ENCODE results near the gene CAMSAP1. TPM values are rescaled to one million over a fixed set of nuclear protein-coding genes. Genes with fewer than 3 reads are reported as not detected.

Gene CAMSAP1
- total and polyA plus RNA-seq, 2 donors (not counting 1 experiment from before 2014, with no cell fraction given): 5.0 to 18.8 TPM

- Histone ChIP-seq H3K9me3 (ENCODE audit: control insufficient read depth, insufficient read depth, low read depth, low read length) (no peaks in the 10 kb centered on the region), H3K27ac (ENCODE audit: insufficient read depth, low read length) (no peak overlapping the region)
Observed at GRCh38 chr9:135768516-135769218, 138.7 kb downstream of the CAMSAP1 start.

GRCh38 chr9:135766707-135767106 is 140.6 kb downstream of the CAMSAP1 start:
- no peak for DNase-seq (ENCODE audit: low read depth in 2 of 2)
- Histone ChIP-seq H4K20me1 (ENCODE audit: control insufficient read depth, extremely low read depth, insufficient read depth, low read length) (no peaks in the 10 kb centered on the region), H3K79me2 (ENCODE audit: control insufficient read depth, insufficient read depth, low read length) (no peaks in the 10 kb centered on the region), H3K4me2 (ENCODE audit: extremely low read depth, insufficient read depth, low read length) (no peak overlapping the region), H3K9ac (ENCODE audit: insufficient read depth, low read length) (no peak overlapping the region), H3K27ac (ENCODE audit: insufficient read depth, low read length) (no peak overlapping the region), H3K4me3 (replicated peaks in 1 of 4; ENCODE audit: control extremely low read depth in 1 of 4, insufficient read depth in 1 of 4, low read depth in 3 of 4, low read length in 4 of 4) (no peak overlapping the region), H3K4me1 (ENCODE audit: control insufficient read depth, extremely low read depth, insufficient read depth, low read length) (no peaks in the 10 kb centered on the region), H3K9me3 (ENCODE audit: control insufficient read depth, insufficient read depth, low read depth, low read length) (no peaks in the 10 kb centered on the region), H2AFZ (ENCODE audit: low read length) (no peak overlapping the region), H3K36me3 (ENCODE audit: control insufficient read depth, insufficient read depth, low read length) (no peaks in the 10 kb centered on the region), H3K27me3 (ENCODE audit: control insufficient read depth, insufficient read depth, low read length) (no peaks in the 10 kb centered on the region)
- TF ChIP-seq EZH2 (IDR thresholded peaks at IDR 0.05; ENCODE audit: low read length, missing control alignments): no peak
- no peak for TF ChIP-seq CTCF (conservative IDR thresholded peaks at IDR 0.05 in 1 of 2, IDR thresholded peaks at IDR 0.05 in 1 of 2; ENCODE audit: low read depth in 1 of 2, low read length in 2 of 2)

More at GRCh38 chr9:135768516-135769218, 138.7 kb downstream of the CAMSAP1 start:
- Histone ChIP-seq H3K36me3 (ENCODE audit: control insufficient read depth, insufficient read depth, low read length) (no peaks in the 10 kb centered on the region), H3K4me3 (replicated peaks in 1 of 4; ENCODE audit: control extremely low read depth in 1 of 4, insufficient read depth in 1 of 4, low read depth in 3 of 4, low read length in 4 of 4) (no peak overlapping the region), H3K79me2 (ENCODE audit: control insufficient read depth, insufficient read depth, low read length) (no peaks in the 10 kb centered on the region), H3K9ac (ENCODE audit: insufficient read depth, low read length) (no peak overlapping the region), H3K4me2 (ENCODE audit: extremely low read depth, insufficient read depth, low read length) (no peak overlapping the region), H3K27me3 (ENCODE audit: control insufficient read depth, insufficient read depth, low read length) (no peaks in the 10 kb centered on the region), H4K20me1 (ENCODE audit: control insufficient read depth, extremely low read depth, insufficient read depth, low read length) (no peaks in the 10 kb centered on the region), H3K4me1 (ENCODE audit: control insufficient read depth, extremely low read depth, insufficient read depth, low read length) (no peaks in the 10 kb centered on the region), H2AFZ (ENCODE audit: low read length) (no peak overlapping the region)
- no peak for DNase-seq (ENCODE audit: low read depth in 2 of 2)
- TF ChIP-seq EZH2 (IDR thresholded peaks at IDR 0.05; ENCODE audit: low read length, missing control alignments): no peak
- no peak for TF ChIP-seq CTCF (conservative IDR thresholded peaks at IDR 0.05 in 1 of 2, IDR thresholded peaks at IDR 0.05 in 1 of 2; ENCODE audit: low read depth in 1 of 2, low read length in 2 of 2)

- Histone ChIP-seq H3K9ac (ENCODE audit: insufficient read depth, low read length) (no peak overlapping the region), H2AFZ (ENCODE audit: low read length) (no peak overlapping the region), H3K4me1 (ENCODE audit: control insufficient read depth, extremely low read depth, insufficient read depth, low read length) (no peaks in the 10 kb centered on the region), H3K4me2 (ENCODE audit: extremely low read depth, insufficient read depth, low read length) (no peak overlapping the region), H3K27me3 (ENCODE audit: control insufficient read depth, insufficient read depth, low read length) (no peaks in the 10 kb centered on the region), H3K4me3 (replicated peaks in 1 of 4; ENCODE audit: control extremely low read depth in 1 of 4, insufficient read depth in 1 of 4, low read depth in 3 of 4, low read length in 4 of 4) (no peak overlapping the region), H3K9me3 (ENCODE audit: control insufficient read depth, insufficient read depth, low read depth, low read length) (no peaks in the 10 kb centered on the region), H3K79me2 (ENCODE audit: control insufficient read depth, insufficient read depth, low read length) (no peaks in the 10 kb centered on the region), H4K20me1 (ENCODE audit: control insufficient read depth, extremely low read depth, insufficient read depth, low read length) (no peaks in the 10 kb centered on the region), H3K36me3 (ENCODE audit: control insufficient read depth, insufficient read depth, low read length) (no peaks in the 10 kb centered on the region), H3K27ac (ENCODE audit: insufficient read depth, low read length) (no peak overlapping the region)
- TF ChIP-seq CTCF (conservative IDR thresholded peaks at IDR 0.05 in 1 of 2, IDR thresholded peaks at IDR 0.05 in 1 of 2; ENCODE audit: low read depth in 1 of 2, low read length in 2 of 2) (no peak), EZH2 (IDR thresholded peaks at IDR 0.05; ENCODE audit: low read length, missing control alignments) (no peak)
- DNase-seq (ENCODE audit: low read depth in 2 of 2): peak in 1 of 2 donors; percentile 6
Observed at GRCh38 chr9:135766251-135766650, 141.1 kb downstream of the CAMSAP1 start.
